Endothelial cell of umbilical vein (primary cell): Measurements from ENCODE around the gene ITPR1. TPM values are rescaled to one million over a fixed set of nuclear protein-coding genes. Genes with fewer than 3 reads are reported as not detected.

Experiments used
- BruUV-seq: library from RNA; stranded (reverse); fragments of 400-500 nt; replicated peaks from 2 replicates; lab custom pipeline; 2021; lab: Mats Ljungman, UMichigan
- CTCF ChIA-PET: fragments of 300-600, 350-600 bp; sonication (Branson Sonifier 250); formaldehyde crosslinking; loops from one replicate; lab custom pipeline; 2021; ENCODE audit warnings: antibody characterized with exemption, inconsistent platforms; lab: Charles Lee
- POLR2A ChIA-PET: fragments of 300-600, 350-600 bp; sonication (Branson Sonifier 250); formaldehyde crosslinking; loops from one replicate; lab custom pipeline; 2021; ENCODE audit warnings: antibody characterized with exemption, inconsistent platforms; lab: Charles Lee
- DNase-seq: peaks from one replicate; pipeline ENCODE4 v3.0.0-alpha.2; 2011; ENCODE audit warnings: low read depth, low spot score
- FAIRE-seq: peaks from 2 replicates; lab custom pipeline; 2011; peaks lifted over from hg19 to GRCh38; lab: Jason Lieb, UNC
- H2AFZ ChIP-seq: 2 replicates; pipeline ENCODE4 v1.6.0; 2012; ENCODE audit warnings: low read depth, low read length, control low read depth, inconsistent platforms
- H3K27ac ChIP-seq: 2 replicates; pipeline ENCODE4 v1.5.1; 2011; ENCODE audit warnings: low read depth, mild to moderate bottlenecking, control low read depth, low read length, moderate library complexity; ENCODE audit not compliant: insufficient read depth
- H3K27me3 ChIP-seq, 2 experiments: 2 replicates each; pipeline versions ENCODE4 v1.6.0 to v1.6.1; 2011; ENCODE audit warnings: low read length in 2 of 2, mixed read lengths in 1 of 2; ENCODE audit not compliant: control insufficient read depth in 2 of 2, insufficient read depth in 2 of 2
- H3K36me3 ChIP-seq, 2 experiments: 2 replicates in 1 of 2; 3 replicates in 1 of 2; pipeline ENCODE4 v1.5.1; 2011; ENCODE audit warnings: low read length in 2 of 2, mild to moderate bottlenecking in 1 of 2, moderate library complexity in 1 of 2; ENCODE audit not compliant: control insufficient read depth in 2 of 2, insufficient read depth in 2 of 2; ENCODE audit errors: extremely low read depth in 1 of 2
- H3K4me1 ChIP-seq: 3 replicates; pipeline ENCODE4 v1.5.1; 2011; ENCODE audit warnings: mild to moderate bottlenecking, low read length; ENCODE audit not compliant: control insufficient read depth, insufficient read depth; ENCODE audit errors: extremely low read depth
- H3K4me2 ChIP-seq: 2 replicates; pipeline ENCODE4 v1.6.1; 2011; ENCODE audit warnings: low read length, control low read depth, mixed read lengths; ENCODE audit not compliant: insufficient read depth
- H3K4me3 ChIP-seq, 3 experiments: fragments of 200-600 bp in 1 of 3; sonication (generic), shearing (Covaris generic) in 1 of 3; replicated peaks in 1 of 3; 2 replicates each; pipeline ENCODE4 v1.5.1; 2011 to 2016; ENCODE audit warnings: control low read depth in 3 of 3, low read length in 3 of 3, mild to moderate bottlenecking in 2 of 3, inconsistent platforms in 1 of 3, low read depth in 1 of 3, moderate library complexity in 1 of 3; ENCODE audit not compliant: insufficient read depth in 1 of 3
- H3K79me2 ChIP-seq: 2 replicates; pipeline ENCODE4 v1.6.0; 2012; ENCODE audit warnings: low read length, inconsistent platforms; ENCODE audit not compliant: control insufficient read depth, insufficient read depth
- H3K9ac ChIP-seq: replicated peaks from 2 replicates; pipeline ENCODE3; 2011; ENCODE audit warnings: low read length, control low read depth; ENCODE audit not compliant: insufficient read depth; ENCODE audit errors: extremely low read depth
- H3K9me1 ChIP-seq: replicated peaks from 3 replicates; pipeline ENCODE4 v1.6.0; 2011; ENCODE audit warnings: mild to moderate bottlenecking, low read length; ENCODE audit not compliant: control insufficient read depth, insufficient read depth; ENCODE audit errors: extremely low read depth
- H3K9me3 ChIP-seq: replicated peaks from 2 replicates; pipeline ENCODE4 v1.5.1; 2012; ENCODE audit warnings: low read length, inconsistent platforms; ENCODE audit not compliant: control insufficient read depth, insufficient read depth
- H4K20me1 ChIP-seq: replicated peaks from 2 replicates; pipeline ENCODE3; 2011; ENCODE audit warnings: mild to moderate bottlenecking, low read length; ENCODE audit not compliant: control insufficient read depth, insufficient read depth; ENCODE audit errors: extremely low read depth
- CTCF ChIP-seq, 2 donors: IDR thresholded peaks; 1 replicate in 1 of 2; 2 replicates in 1 of 2; pipeline ENCODE4 v1.5.1; 2011; ENCODE audit warnings: low read length in 2 of 2, mild to moderate bottlenecking in 2 of 2, moderate library complexity in 2 of 2, control low read depth in 1 of 2, inconsistent platforms in 1 of 2, low read depth in 1 of 2; ENCODE audit not compliant: insufficient read depth in 1 of 2; ENCODE audit errors: extremely low read depth in 1 of 2
- EZH2 ChIP-seq: IDR thresholded peaks from 2 replicates; pipeline ENCODE4 v1.6.1; 2012; ENCODE audit warnings: borderline replicate concordance, low read depth, mild to moderate bottlenecking, moderate library complexity, low read length, inconsistent platforms; ENCODE audit not compliant: severe bottlenecking
- FOS ChIP-seq: IDR thresholded peaks from 2 replicates; pipeline ENCODE4 v1.6.1; 2011; ENCODE audit warnings: mild to moderate bottlenecking, low read length, moderate library complexity, borderline replicate concordance; ENCODE audit not compliant: insufficient read depth
- GATA2 ChIP-seq: IDR thresholded peaks from 2 replicates; pipeline ENCODE4 v1.7.0; 2011; ENCODE audit warnings: low read depth, mild to moderate bottlenecking, moderate library complexity, mixed read lengths, low read length; ENCODE audit not compliant: insufficient read length, insufficient read depth
- JUN ChIP-seq: IDR thresholded peaks from 2 replicates; pipeline ENCODE4 v1.6.1; 2011; ENCODE audit warnings: borderline replicate concordance, low read depth; ENCODE audit not compliant: insufficient read length, insufficient read depth
- MAX ChIP-seq: IDR thresholded peaks from 2 replicates; pipeline ENCODE4 v1.6.1; 2011; ENCODE audit not compliant: insufficient read depth, insufficient read length
- MYC ChIP-seq: IDR thresholded peaks from one replicate; pipeline ENCODE4 v1.6.1; 2011; ENCODE audit warnings: mild to moderate bottlenecking, low read depth, low read length
- POLR2A ChIP-seq: IDR thresholded peaks from 2 replicates; pipeline ENCODE4 v1.6.1; 2012; ENCODE audit warnings: low read depth, mild to moderate bottlenecking, control low read depth, low read length
- POLR2AphosphoS5 ChIP-seq: IDR thresholded peaks from 2 replicates; pipeline ENCODE4 v1.6.1; 2012; ENCODE audit warnings: low read depth, mild to moderate bottlenecking, control low read depth, low read length, moderate library complexity; ENCODE audit not compliant: insufficient read depth
- dilution Hi-C: fragments of 300-500 bp; cut with MboI; formaldehyde crosslinking; loops from one replicate; pipeline ENCODE4 v1.15.0; 2019; ENCODE audit warnings: low sequenced_read_pairs; ENCODE audit not compliant: extremely low pct_ligation_motif_present
- intact Hi-C: fragments of 100-400 bp; cut with micrococcal nuclease; formaldehyde crosslinking; loops from one replicate; pipeline ENCODE4 v1.10.0; 2022
- polyA plus RNA-seq, 4 experiments: library from polyadenylated mRNA; depleted of rRNA in 3 of 4; stranded (reverse) in 3 of 4; unstranded in 1 of 4; fragments of >200 nt; gene quantifications; 2 replicates each; pipeline versions ENCODE4 v1.2.1 to v1.2.3, GENCODE V29; 2011 to 2012; ENCODE audit warnings: missing spikeins in 1 of 4
- total RNA-seq: library from RNA; stranded (reverse); gene quantifications from 2 replicates; pipeline ENCODE4 v1.2.3, GENCODE V29; 2021

ITPR1 gene
- total and polyA plus RNA-seq, 2 donors (not counting 3 experiments of a cell fraction or from before 2014, with no cell fraction given): 5.1 to 16.1 TPM

- ChIA-PET POLR2A (no interaction called here), CTCF (interaction anchor here (1.1 to 2.3 kb wide), 3 partner anchors 11 to 139 kb away, joined by 3 to 7 read pairs (median 5); no protein-coding TSS in a partner anchor)
- H3K9me1 ChIP-seq: no peaks in the 10 kb centered on the region
- no peak for DNase-seq
- H3K79me2 ChIP-seq: no peaks in the 10 kb centered on the region
- no peaks in the 10 kb centered on the region for H3K27me3 ChIP-seq
- no peaks in the 10 kb centered on the region for H4K20me1 ChIP-seq
- no peaks in the 10 kb centered on the region for H3K36me3 ChIP-seq
- no peak overlapping the region for H3K27ac ChIP-seq
- intact Hi-C loops: no loop called here
- no peaks in the 10 kb centered on the region for H3K4me1 ChIP-seq
- BruUV-seq: no TSS peak
- dilution Hi-C loops: no loop called here
- no peak for FAIRE-seq
- no peak for TF ChIP-seq MYC
- TF ChIP-seq EZH2: no peak
- no peak for TF ChIP-seq CTCF (IDR thresholded peaks at IDR 0.05; ENCODE audit: extremely low read depth in 1 of 2, insufficient read depth in 1 of 2, low read depth in 1 of 2, low read length in 2 of 2)
- TF ChIP-seq POLR2A: no peak
- TF ChIP-seq FOS: no peak
- TF ChIP-seq POLR2AphosphoS5: no peak
- TF ChIP-seq GATA2: no peak
- TF ChIP-seq JUN: no peak
- no peak for TF ChIP-seq MAX
- H3K4me2 ChIP-seq: no peak overlapping the region
- H2AFZ ChIP-seq: no peak overlapping the region
- H3K9ac ChIP-seq: no peak overlapping the region
- no peak overlapping the region for H3K4me3 ChIP-seq
- no peaks in the 10 kb centered on the region for H3K9me3 ChIP-seq
Observed at GRCh38 chr3:4841776-4842440, 348.8 kb downstream of the ITPR1 start.
